ENCODE measurements around the gene CAMSAP1.

The CAMSAP1 gene

DNA sequence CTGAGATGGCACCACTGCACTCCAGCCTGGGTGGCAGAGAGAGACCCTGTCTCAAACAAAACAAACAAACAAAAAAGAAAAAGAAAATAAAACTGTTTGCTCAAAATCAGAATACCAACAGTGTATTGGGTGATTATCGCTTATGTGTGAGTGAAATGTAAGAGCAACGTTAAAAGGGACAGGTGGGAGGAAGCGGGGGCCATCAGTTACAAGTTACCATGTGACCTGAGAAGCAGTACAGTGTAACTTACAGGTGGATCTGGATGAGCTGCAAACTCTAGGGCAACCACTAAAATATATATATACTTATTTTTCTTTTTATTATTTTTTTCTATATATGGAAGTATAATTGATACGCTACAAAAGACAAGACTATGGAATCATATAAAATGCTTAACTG lies 112.0 kb downstream of the CAMSAP1 start:
- TF ChIP-seq ARNTL (CRISPR knock-in tag; IDR thresholded peaks at IDR 0.05; ENCODE audit: borderline replicate concordance, low read depth) (no peak), ZC3H10 (CRISPR knock-in tag; IDR thresholded peaks at IDR 0.05) (no peak), PPARA (CRISPR knock-in tag; IDR thresholded peaks at IDR 0.05; ENCODE audit: borderline replicate concordance) (no peak), ESRRG (CRISPR knock-in tag; IDR thresholded peaks at IDR 0.05) (no peak), TOX (CRISPR knock-in tag; IDR thresholded peaks at IDR 0.05; ENCODE audit: borderline replicate concordance) (no peak), ZNF565 (CRISPR knock-in tag; conservative IDR thresholded peaks at IDR 0.05; ENCODE audit: low read depth) (no peak), BACH2 (CRISPR knock-in tag; IDR thresholded peaks at IDR 0.05; ENCODE audit: borderline replicate concordance) (no peak), ZNF70 (CRISPR knock-in tag; IDR thresholded peaks at IDR 0.05) (no peak), ISL1 (CRISPR knock-in tag; IDR thresholded peaks at IDR 0.05) (no peak), GLIS3 (CRISPR knock-in tag; IDR thresholded peaks at IDR 0.05) (no peak), SNAI2 (CRISPR knock-in tag; IDR thresholded peaks at IDR 0.05) (no peak), ZFP30 (CRISPR knock-in tag; IDR thresholded peaks at IDR 0.05) (no peak), ZFP3 (CRISPR knock-in tag; IDR thresholded peaks at IDR 0.05) (no peak), TCF4 (CRISPR knock-in tag; IDR thresholded peaks at IDR 0.05; ENCODE audit: borderline replicate concordance) (no peak)
- TF ChIP-seq, protein P1, sequence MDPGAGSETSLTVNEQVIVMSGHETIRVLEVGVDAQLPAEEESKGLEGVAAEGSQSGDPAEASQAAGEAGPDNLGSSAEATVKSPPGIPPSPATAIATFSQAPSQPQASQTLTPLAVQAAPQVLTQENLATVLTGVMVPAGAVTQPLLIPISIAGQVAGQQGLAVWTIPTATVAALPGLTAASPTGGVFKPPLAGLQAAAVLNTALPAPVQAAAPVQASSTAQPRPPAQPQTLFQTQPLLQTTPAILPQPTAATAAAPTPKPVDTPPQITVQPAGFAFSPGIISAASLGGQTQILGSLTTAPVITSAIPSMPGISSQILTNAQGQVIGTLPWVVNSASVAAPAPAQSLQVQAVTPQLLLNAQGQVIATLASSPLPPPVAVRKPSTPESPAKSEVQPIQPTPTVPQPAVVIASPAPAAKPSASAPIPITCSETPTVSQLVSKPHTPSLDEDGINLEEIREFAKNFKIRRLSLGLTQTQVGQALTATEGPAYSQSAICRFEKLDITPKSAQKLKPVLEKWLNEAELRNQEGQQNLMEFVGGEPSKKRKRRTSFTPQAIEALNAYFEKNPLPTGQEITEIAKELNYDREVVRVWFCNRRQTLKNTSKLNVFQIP (CRISPR knock-in tag; IDR thresholded peaks at IDR 0.05; ENCODE audit: borderline replicate concordance, low read depth) = no peak
- TF ChIP-seq, protein P2, sequence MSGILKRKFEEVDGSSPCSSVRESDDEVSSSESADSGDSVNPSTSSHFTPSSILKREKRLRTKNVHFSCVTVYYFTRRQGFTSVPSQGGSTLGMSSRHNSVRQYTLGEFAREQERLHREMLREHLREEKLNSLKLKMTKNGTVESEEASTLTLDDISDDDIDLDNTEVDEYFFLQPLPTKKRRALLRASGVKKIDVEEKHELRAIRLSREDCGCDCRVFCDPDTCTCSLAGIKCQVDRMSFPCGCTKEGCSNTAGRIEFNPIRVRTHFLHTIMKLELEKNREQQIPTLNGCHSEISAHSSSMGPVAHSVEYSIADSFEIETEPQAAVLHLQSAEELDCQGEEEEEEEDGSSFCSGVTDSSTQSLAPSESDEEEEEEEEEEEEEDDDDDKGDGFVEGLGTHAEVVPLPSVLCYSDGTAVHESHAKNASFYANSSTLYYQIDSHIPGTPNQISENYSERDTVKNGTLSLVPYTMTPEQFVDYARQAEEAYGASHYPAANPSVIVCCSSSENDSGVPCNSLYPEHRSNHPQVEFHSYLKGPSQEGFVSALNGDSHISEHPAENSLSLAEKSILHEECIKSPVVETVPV (CRISPR knock-in tag; IDR thresholded peaks at IDR 0.05) = no peak
- TF ChIP-seq, protein P3, sequence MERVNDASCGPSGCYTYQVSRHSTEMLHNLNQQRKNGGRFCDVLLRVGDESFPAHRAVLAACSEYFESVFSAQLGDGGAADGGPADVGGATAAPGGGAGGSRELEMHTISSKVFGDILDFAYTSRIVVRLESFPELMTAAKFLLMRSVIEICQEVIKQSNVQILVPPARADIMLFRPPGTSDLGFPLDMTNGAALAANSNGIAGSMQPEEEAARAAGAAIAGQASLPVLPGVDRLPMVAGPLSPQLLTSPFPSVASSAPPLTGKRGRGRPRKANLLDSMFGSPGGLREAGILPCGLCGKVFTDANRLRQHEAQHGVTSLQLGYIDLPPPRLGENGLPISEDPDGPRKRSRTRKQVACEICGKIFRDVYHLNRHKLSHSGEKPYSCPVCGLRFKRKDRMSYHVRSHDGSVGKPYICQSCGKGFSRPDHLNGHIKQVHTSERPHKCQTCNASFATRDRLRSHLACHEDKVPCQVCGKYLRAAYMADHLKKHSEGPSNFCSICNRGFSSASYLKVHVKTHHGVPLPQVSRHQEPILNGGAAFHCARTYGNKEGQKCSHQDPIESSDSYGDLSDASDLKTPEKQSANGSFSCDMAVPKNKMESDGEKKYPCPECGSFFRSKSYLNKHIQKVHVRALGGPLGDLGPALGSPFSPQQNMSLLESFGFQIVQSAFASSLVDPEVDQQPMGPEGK (CRISPR knock-in tag; IDR thresholded peaks at IDR 0.05; ENCODE audit: borderline replicate concordance) = no peak
- ATAC-seq = no peak

DNA sequence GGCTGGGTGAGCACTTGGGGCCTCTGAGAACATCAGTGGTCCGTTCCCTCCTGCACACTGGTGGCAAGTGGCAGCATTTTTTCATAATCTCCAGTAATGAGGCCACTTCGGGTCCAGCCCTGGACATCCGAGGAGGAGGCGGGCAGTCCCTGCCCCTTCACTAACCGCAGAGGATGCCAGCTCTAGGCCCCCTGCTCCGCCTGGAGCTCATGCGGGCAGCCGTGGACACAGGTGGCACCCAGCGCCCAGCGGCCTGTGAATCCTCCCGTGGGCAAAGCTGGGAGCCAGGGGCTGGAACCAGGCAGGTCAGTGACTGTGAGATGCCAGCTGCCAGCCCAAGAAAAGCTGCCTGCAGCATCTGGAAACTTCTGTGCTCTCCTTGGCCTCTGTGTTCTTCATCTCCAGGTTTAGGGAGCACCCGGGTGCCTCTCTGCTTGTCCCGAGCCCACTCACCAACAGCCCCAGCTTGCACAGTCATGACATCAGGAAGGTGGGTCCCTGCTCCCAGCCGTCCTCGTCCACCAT lies 112.9 kb downstream of the CAMSAP1 start:
- ATAC-seq = no peak
- TF ChIP-seq RARB (CRISPR knock-in tag; IDR thresholded peaks at IDR 0.05) = no peak
- TF ChIP-seq, protein P2 (CRISPR knock-in tag; IDR thresholded peaks at IDR 0.05) = no peak
- TF ChIP-seq ZFP3 (CRISPR knock-in tag; IDR thresholded peaks at IDR 0.05) = no peak
- TF ChIP-seq ZFP30 (CRISPR knock-in tag; IDR thresholded peaks at IDR 0.05) = no peak
- no peak for TF ChIP-seq ESRRG (CRISPR knock-in tag; IDR thresholded peaks at IDR 0.05)
- TF ChIP-seq CSDC2 (CRISPR knock-in tag; IDR thresholded peaks at IDR 0.05) = no peak
- TF ChIP-seq, protein P3 (CRISPR knock-in tag; IDR thresholded peaks at IDR 0.05; ENCODE audit: borderline replicate concordance) = no peak
- no peak for TF ChIP-seq PPARA (CRISPR knock-in tag; IDR thresholded peaks at IDR 0.05; ENCODE audit: borderline replicate concordance)

DNA sequence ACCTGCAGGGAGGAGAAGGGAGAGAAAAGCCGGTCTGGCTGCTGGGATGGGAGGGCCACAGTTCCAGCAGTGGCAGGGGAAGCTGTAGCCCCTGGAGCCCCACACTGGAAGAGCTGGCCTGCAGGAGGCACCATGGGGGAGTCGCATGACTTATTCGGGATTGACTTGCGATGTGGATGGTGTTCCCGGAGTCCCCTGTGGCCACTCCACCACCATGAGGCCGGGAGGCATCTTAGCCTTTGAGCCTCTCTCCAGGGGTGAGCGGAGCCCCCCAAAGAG lies 113.3 kb downstream of the CAMSAP1 start:
- TF ChIP-seq TCF4 (CRISPR knock-in tag; IDR thresholded peaks at IDR 0.05; ENCODE audit: borderline replicate concordance) (no peak), ZC3H10 (CRISPR knock-in tag; IDR thresholded peaks at IDR 0.05) (no peak), SNAI2 (CRISPR knock-in tag; IDR thresholded peaks at IDR 0.05) (no peak), ZNF8 (CRISPR knock-in tag; IDR thresholded peaks at IDR 0.05) (no peak), ZNF565 (CRISPR knock-in tag; conservative IDR thresholded peaks at IDR 0.05; ENCODE audit: low read depth) (no peak)
- ATAC-seq = no peak

All from SK-N-SH treated with all-trans-retinoic acid at 6 μM for 48 hours (cell line).